GM18502 (cell line): Measurements from ENCODE around the gene GON7.
"Not testable (repeated sequence)": the region's sequence is repeated elsewhere in the genome, so short reads cannot be mapped to it uniquely, and the experiment has no call there.

ENCODE experiments used
- ATAC-seq: cut with Tn5 transposase; IDR thresholded peaks from one replicate; pipeline ENCODE4 v1.9.1; 2021; ENCODE audit warnings: mild to moderate bottlenecking; ENCODE audit not compliant: unreplicated experiment, poor library complexity

Gene GON7

GRCh38 chr14:93160353-93160801 lies 46.5 kb downstream of the GON7 start:
- no peak for ATAC-seq

GRCh38 chr14:93159625-93160352 lies 47.1 kb downstream of the GON7 start:
- ATAC-seq, result not testable (repeated sequence)

DNA sequence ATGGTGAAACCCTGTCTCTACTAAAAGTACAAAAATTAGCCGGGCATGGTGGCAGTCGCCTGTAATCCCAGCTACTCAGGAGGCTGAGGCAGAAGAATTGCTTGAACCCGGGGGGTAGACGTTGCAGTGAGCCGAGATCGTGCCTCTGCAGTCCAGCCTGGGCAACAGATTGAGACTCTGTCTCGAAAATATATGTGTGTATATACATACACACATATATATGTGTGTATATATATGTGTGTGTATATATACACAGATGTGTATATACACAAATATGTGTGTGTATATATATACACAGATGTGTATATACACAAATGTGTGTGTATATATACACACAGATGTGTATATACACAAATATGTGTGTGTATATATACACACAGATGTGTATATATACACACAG lies 48.5 kb downstream of the GON7 start:
- ATAC-seq, result not testable (repeated sequence)

GRCh38 chr14:93156693-93157369 lies 50.0 kb downstream of the GON7 start:
- ATAC-seq, result no peak

- ATAC-seq, result no peak
Measured at GRCh38 chr14:93155667-93156066, 51.2 kb downstream of the GON7 start.

DNA sequence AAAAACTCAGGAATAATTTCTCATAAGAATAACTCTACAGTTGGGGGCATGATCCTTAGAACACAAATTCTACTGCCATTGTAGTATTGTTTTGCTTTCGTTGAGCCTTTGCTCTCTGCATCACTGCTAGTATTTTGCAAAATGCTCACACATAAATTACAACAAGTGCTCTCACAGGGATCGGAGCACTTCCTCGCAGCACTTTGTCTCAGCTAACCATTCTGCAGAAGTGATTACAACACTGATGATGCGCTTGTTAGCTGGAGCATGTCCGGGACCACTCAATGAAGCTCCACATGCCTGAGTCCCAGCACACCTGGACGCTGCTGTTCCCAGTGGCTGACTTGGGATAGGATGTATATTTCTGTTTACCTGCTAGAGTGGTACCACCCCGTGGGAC lies 53.7 kb downstream of the GON7 start:
- ATAC-seq, result no peak
